ENCODE data around the gene IL17B.

GRCh38 chr5:149414405-149415065 is 35.4 kb upstream of the IL17B start:
- TF ChIP-seq, protein P1, sequence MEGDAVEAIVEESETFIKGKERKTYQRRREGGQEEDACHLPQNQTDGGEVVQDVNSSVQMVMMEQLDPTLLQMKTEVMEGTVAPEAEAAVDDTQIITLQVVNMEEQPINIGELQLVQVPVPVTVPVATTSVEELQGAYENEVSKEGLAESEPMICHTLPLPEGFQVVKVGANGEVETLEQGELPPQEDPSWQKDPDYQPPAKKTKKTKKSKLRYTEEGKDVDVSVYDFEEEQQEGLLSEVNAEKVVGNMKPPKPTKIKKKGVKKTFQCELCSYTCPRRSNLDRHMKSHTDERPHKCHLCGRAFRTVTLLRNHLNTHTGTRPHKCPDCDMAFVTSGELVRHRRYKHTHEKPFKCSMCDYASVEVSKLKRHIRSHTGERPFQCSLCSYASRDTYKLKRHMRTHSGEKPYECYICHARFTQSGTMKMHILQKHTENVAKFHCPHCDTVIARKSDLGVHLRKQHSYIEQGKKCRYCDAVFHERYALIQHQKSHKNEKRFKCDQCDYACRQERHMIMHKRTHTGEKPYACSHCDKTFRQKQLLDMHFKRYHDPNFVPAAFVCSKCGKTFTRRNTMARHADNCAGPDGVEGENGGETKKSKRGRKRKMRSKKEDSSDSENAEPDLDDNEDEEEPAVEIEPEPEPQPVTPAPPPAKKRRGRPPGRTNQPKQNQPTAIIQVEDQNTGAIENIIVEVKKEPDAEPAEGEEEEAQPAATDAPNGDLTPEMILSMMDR (conservative IDR thresholded peaks at IDR 0.05), result no peak
- TF ChIP-seq EZH2 (IDR thresholded peaks at IDR 0.05; ENCODE audit: low read depth), result no peak
